GM19351 (cell line): ENCODE results near the gene OTUB1.
"Not testable (repeated sequence)": the region's sequence is repeated elsewhere in the genome, so short reads cannot be mapped to it uniquely, and the experiment has no call there.

Experiments used
- ATAC-seq: cut with Tn5 transposase; IDR thresholded peaks from one replicate; pipeline ENCODE4 v1.9.1; 2021; ENCODE audit warnings: mild to moderate bottlenecking, moderate library complexity; ENCODE audit not compliant: unreplicated experiment

The OTUB1 gene

DNA sequence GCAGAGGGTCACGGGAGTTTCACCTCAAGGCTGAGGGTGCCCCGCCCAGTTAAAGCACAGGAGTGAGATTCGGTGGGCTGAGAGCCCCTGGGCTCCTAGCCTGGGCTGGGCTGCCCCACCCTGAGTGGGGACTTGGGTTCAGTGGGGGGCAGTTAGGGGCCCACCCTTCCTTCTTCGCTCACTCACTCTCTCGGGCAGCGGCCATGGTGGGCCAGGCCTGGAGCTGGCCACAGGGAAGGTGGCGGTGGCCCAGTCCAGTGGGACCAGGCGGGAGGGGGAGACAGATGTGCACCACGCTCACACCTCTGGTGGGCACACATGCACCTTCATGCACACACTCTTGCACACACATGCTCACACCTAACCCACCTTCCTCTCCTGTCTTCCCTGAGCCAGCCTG is 55.6 kb downstream of the OTUB1 start:
- ATAC-seq, result no peak

DNA sequence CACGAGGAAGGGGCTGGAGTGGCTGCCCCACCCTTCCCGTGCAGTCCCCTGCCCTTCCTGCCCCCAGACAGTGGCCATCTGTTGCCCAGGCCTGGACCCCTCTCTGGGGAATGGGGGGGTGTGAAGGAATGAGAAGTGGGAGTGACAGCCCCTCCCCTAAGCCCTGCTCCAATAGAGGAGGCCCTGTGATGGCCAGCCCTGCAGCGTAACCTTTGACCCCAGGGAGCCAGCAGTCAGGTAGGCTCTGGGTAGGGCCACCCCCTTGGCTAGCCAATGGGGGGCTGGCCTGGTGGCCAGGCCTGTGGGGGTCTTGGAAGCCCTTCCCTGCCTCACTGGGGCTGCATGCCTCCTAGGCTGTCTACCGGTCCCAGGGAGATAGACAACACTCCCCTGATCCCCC is 56.1 kb downstream of the OTUB1 start:
- ATAC-seq, result no peak

DNA sequence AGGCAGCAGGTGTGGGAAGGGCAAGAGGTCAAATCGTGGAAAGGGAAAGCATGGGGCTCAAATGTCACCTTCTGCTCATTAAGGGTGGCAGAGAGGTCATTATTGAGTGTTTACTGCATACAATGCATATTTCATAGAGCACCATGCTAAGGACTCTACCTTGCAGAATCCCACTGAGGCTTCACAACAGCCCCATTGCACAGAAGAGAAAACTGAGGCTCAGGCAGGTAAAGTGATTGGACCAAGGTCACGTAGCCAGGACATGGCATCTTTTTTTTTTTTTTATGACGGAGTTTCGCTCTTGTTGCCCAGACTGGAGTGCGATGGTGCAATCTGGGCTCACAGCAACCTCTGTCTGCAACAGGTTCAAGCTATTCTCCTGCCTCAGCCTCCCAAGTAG is 57.3 kb downstream of the OTUB1 start:
- no peak for ATAC-seq

DNA sequence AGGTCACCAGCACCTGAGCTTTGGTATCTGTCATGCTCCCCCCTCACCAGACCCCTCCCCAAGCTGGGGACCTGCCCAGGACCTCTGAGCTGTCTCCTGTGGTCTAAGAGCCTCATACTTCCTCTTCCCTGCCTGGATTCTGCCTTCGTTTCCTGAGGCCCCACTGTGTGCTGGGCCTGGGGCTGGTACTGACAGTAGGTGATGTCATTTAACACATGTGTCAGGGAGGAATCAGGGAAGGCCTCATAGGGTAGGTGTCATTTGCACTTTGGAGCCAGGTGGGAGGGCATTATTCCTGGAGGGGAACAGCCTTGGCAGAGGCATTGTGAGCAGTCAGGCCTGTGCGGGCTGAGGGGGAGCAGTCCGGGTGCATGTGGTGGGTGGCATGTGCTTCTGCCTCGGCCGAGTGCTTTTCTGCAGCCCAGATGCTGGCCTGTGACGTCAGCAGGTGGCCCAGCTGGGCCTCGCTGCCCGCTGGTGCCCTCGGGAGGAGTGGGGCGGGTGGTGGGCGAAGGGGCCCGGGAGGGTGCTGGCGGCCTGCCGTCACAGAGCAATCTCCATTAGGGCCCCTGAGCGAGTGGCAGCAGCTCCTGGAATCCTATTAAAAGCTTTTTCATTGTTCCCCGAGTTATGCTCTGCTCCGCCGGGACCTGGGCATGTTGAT is 58.6 kb downstream of the OTUB1 start:
- no peak for ATAC-seq

DNA sequence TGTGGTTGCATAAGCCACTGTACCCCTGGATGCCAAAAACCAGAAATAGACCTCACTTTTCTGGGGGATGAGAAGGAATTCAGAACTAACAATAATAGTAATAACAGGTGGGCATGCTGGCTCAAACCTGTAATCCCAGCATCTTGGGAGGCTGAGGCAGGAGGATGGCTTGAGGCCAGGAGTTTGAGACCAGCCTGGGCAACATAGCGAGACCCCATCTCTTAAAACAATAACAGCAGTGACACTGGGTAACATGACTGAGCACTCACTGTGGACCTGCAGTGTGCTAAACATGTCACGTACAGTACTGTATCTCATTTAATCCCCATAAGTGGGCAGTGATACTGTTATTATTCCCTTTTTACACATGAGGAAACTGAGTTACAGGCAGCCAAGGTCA is 59.5 kb downstream of the OTUB1 start:
- no peak for ATAC-seq

- not testable (repeated sequence) for ATAC-seq
These were observed 61.1 kb downstream of the OTUB1 start for GRCh38 chr11:64047373-64047772.
